GDM1 (cell line): Measurements from ENCODE around the gene PDAP1.
"Not testable (repeated sequence)": the region's sequence is repeated elsewhere in the genome, so short reads cannot be mapped to it uniquely, and the experiment has no call there.

Experiments used
- DNase-seq: peaks from one replicate; lab custom pipeline; 2025; lab: John Stamatoyannopoulos, UW

The PDAP1 gene

DNA sequence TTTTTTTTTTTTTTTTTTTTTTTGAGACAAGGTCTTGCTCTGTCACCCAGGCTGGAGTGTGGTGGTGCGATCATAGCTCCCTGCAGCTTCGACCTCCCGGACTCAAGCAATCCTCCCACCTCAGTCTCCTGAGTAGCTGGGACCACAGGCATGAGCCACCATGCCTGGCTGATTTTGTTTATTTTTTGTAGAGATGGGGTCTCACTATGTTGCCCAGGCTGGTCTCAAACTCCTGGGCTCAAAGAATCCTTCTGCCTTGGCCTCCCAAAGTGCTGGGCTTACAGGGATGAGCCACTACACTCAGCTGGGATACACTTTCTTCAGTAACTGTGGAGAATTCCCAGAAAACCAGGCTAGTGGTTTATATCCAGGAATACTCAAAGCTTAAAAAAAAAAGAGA, 57.8 kb downstream of the PDAP1 start:
- not testable (repeated sequence) for DNase-seq
